SK-N-SH treated with all-trans-retinoic acid at 6 μM for 48 hours (cell line): ENCODE measurements around the gene TAP1.

Experiments used
- ARNTL ChIP-seq: fragments of 450-650 bp; formaldehyde crosslinking; IDR thresholded peaks from 2 replicates; pipeline ENCODE4 v1.5.0; 2020; ENCODE audit warnings: low read depth, mild to moderate bottlenecking, moderate library complexity, borderline replicate concordance
- BACH2 ChIP-seq: fragments of 250-450 bp; sonication (Bioruptor Pico); IDR thresholded peaks from 2 replicates; pipeline ENCODE4 v1.9.0; 2021; ENCODE audit warnings: mild to moderate bottlenecking, borderline replicate concordance
- OSR1 ChIP-seq: fragments of 250-450 bp; sonication (Bioruptor Pico); IDR thresholded peaks from 2 replicates; pipeline ENCODE4 v1.8.0; 2022; ENCODE audit warnings: moderate library complexity, mild to moderate bottlenecking, inconsistent platforms
- RARB ChIP-seq: fragments of 250-450 bp; sonication (Bioruptor Pico); IDR thresholded peaks from 2 replicates; pipeline ENCODE4 v1.8.0; 2021; ENCODE audit warnings: mild to moderate bottlenecking, moderate library complexity
- SNAI2 ChIP-seq: fragments of 250-450 bp; sonication (Bioruptor Pico); IDR thresholded peaks from 2 replicates; pipeline ENCODE4 v1.5.0; 2020; ENCODE audit warnings: mild to moderate bottlenecking, moderate library complexity
- ZFP30 ChIP-seq: fragments of 450-650 bp; formaldehyde crosslinking; IDR thresholded peaks from 2 replicates; pipeline ENCODE4 v1.5.0; 2022; ENCODE audit warnings: mild to moderate bottlenecking, moderate library complexity
- TF ChIP-seq, protein P1 (sequence below): fragments of 250-450 bp; sonication (Bioruptor Pico); IDR thresholded peaks from 2 replicates; pipeline ENCODE4 v1.8.0; 2020; ENCODE audit warnings: mild to moderate bottlenecking, moderate library complexity, borderline replicate concordance
- TF ChIP-seq, protein P2 (sequence below): fragments of 250-450 bp; sonication (Bioruptor Pico); IDR thresholded peaks from 2 replicates; pipeline ENCODE4 v1.8.0; 2021; ENCODE audit warnings: low read depth, mild to moderate bottlenecking, moderate library complexity, borderline replicate concordance

DNA sequence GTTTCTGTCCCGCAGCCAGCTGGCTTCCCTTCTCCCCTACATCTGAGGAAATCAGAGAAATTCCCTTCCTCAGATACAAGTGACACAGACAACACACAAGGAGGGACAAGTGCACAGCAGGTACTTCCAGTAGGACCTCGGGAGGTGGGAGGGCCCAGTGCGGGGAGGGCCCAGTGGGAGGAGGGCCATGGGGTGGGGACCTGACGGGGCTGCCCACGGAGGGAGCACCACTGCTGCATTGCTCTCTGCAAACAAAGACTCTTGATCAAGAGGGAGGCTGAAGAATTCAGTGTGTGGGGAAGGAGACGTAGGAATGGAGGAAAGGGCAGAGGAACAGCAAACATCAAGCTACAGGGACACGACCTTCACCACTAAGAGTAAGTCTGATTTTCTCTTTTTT, 24.0 kb downstream of the TAP1 start:
- TF ChIP-seq, protein P1, sequence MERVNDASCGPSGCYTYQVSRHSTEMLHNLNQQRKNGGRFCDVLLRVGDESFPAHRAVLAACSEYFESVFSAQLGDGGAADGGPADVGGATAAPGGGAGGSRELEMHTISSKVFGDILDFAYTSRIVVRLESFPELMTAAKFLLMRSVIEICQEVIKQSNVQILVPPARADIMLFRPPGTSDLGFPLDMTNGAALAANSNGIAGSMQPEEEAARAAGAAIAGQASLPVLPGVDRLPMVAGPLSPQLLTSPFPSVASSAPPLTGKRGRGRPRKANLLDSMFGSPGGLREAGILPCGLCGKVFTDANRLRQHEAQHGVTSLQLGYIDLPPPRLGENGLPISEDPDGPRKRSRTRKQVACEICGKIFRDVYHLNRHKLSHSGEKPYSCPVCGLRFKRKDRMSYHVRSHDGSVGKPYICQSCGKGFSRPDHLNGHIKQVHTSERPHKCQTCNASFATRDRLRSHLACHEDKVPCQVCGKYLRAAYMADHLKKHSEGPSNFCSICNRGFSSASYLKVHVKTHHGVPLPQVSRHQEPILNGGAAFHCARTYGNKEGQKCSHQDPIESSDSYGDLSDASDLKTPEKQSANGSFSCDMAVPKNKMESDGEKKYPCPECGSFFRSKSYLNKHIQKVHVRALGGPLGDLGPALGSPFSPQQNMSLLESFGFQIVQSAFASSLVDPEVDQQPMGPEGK, result no peak
- TF ChIP-seq ZFP30 (CRISPR knock-in tag) (no peak), OSR1 (CRISPR knock-in tag) (no peak), BACH2 (no peak), ARNTL (CRISPR knock-in tag) (no peak), RARB (CRISPR knock-in tag) (no peak), SNAI2 (CRISPR knock-in tag) (no peak)
- TF ChIP-seq, protein P2, sequence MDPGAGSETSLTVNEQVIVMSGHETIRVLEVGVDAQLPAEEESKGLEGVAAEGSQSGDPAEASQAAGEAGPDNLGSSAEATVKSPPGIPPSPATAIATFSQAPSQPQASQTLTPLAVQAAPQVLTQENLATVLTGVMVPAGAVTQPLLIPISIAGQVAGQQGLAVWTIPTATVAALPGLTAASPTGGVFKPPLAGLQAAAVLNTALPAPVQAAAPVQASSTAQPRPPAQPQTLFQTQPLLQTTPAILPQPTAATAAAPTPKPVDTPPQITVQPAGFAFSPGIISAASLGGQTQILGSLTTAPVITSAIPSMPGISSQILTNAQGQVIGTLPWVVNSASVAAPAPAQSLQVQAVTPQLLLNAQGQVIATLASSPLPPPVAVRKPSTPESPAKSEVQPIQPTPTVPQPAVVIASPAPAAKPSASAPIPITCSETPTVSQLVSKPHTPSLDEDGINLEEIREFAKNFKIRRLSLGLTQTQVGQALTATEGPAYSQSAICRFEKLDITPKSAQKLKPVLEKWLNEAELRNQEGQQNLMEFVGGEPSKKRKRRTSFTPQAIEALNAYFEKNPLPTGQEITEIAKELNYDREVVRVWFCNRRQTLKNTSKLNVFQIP (CRISPR knock-in tag), result no peak
